Testis (tissue), 5 donors: Measurements from ENCODE around the gene MFSD6. TPM values are rescaled to one million over a fixed set of nuclear protein-coding genes. Genes with fewer than 3 reads are reported as not detected.
"Not testable (repeated sequence)": the region's sequence is repeated elsewhere in the genome, so short reads cannot be mapped to it uniquely, and the experiment has no call there.

Experiments used
- DNase-seq: peaks from one replicate; pipeline ENCODE4 v3.0.0-alpha.2; 2019
- H3K27ac ChIP-seq, 2 donors: fragments of 200-600 bp; sonication (generic); one replicate each; pipeline ENCODE4 v1.5.1; 2019
- H3K27me3 ChIP-seq: fragments of 200-600 bp; sonication (generic); one replicate; pipeline ENCODE4 v1.5.1; 2019
- H3K36me3 ChIP-seq: fragments of 200-600 bp; sonication (generic); one replicate; pipeline ENCODE4 v1.5.1; 2017; ENCODE audit warnings: low read depth; ENCODE audit errors: missing control alignments
- H3K4me1 ChIP-seq: fragments of 200-600 bp; sonication (generic); one replicate; pipeline ENCODE4 v1.5.1; 2019
- H3K4me3 ChIP-seq, 2 donors: fragments of 200-600 bp; sonication (generic); one replicate each; pipeline ENCODE4 v1.5.1; 2017 to 2019
- H3K9me3 ChIP-seq: fragments of 200-600 bp; sonication (generic); one replicate; pipeline ENCODE4 v1.5.1; 2017
- CTCF ChIP-seq, 3 experiments: fragments of 450-650 bp in 2 of 3; fragments of 200-600 bp in 1 of 3; sonication (generic) in 1 of 3; IDR thresholded peaks; one replicate each; pipeline ENCODE4 v1.5.1; 2016 to 2019; ENCODE audit warnings: antibody characterized with exemption in 3 of 3, mild to moderate bottlenecking in 2 of 3, moderate library complexity in 1 of 3
- POLR2A ChIP-seq: fragments of 450-650 bp; IDR thresholded peaks from one replicate; pipeline ENCODE4 v1.6.1; 2017; ENCODE audit warnings: antibody characterized with exemption, mild to moderate bottlenecking, moderate library complexity
- WGBS, 2 donors: methylation state at CpG; one replicate each; pipeline ENCODE4 v1.1.5; 2018; 5-methylcytosine and 5-hydroxymethylcytosine counted together
- intact Hi-C: fragments of 100-400 bp; cut with DNase I; formaldehyde crosslinking; loops from one replicate; pipeline ENCODE4 v1.15.1; 2023; ENCODE audit warnings: low total_unique reads
- long read RNA-seq, 2 donors: transcript quantifications; one replicate each; lab custom pipeline, GENCODE V29; 2026
- polyA plus RNA-seq: library from polyadenylated mRNA; stranded (reverse); fragments of 350-450 nt; fragmentation: Illumina TruSeq; extraction: RNeasy Lipid Tissue Mini Kit (QIAGEN cat#74804); gene quantifications from one replicate; pipeline ENCODE4 v1.2.3, GENCODE V29; 2014; ENCODE audit warnings: low read depth, low replicate concordance; ENCODE audit not compliant: insufficient read depth
- total RNA-seq, 2 donors: library from RNA; depleted of rRNA; stranded (reverse); fragments of >200 nt; gene quantifications; one replicate each; pipeline ENCODE4 v1.2.3, GENCODE V29; 2016

The MFSD6 gene
- 10 to 100 TPM; 29.9 to 47.3 TPM for total RNA-seq
- 15.0 TPM for polyA plus RNA-seq
- long read RNA-seq, donor 1, full-length matches to known transcripts: 2 of 2 reads
- long read RNA-seq, donor 1, partial matches to known transcripts: 0 of 2 reads
- long read RNA-seq, donor 1, other reads (novel, unspliced or antisense): 0 of 2 reads
- long read RNA-seq, donor 2, full-length matches to known transcripts: 3 of 8 reads
- long read RNA-seq, donor 2, partial matches to known transcripts: 5 of 8 reads
- long read RNA-seq, donor 2, other reads (novel, unspliced or antisense): 0 of 8 reads

GRCh38 chr2:190407662-190408537, at the start of gene MFSD6:
TSS of gene MFSD6 (plus strand) at chr2:190408355. CDS start at chr2:190436030, 27,675 bp downstream.
- WGBS, 2 donors: 3 to 7% methylated on average over 14 to 54 of the region's 98 CpGs
- peak; percentile 45 for DNase-seq
- H3K27me3 ChIP-seq: no peaks in the 10 kb centered on the region
- intact Hi-C loops: no loop called here
- H3K9me3 ChIP-seq: no peaks in the 10 kb centered on the region
- peak within 1 kb of the TSS; percentile 81 to 83 for H3K4me3 ChIP-seq
- TF ChIP-seq CTCF (IDR thresholded peaks at IDR 0.05) (no peak), POLR2A (no peak)
- peak within 1 kb of the TSS; percentile 71 to 76 for H3K27ac ChIP-seq
- H3K36me3 ChIP-seq: no peaks in the 10 kb centered on the region
- H3K4me1 ChIP-seq: peaks cover 3% of the 10 kb centered on the region

DNA sequence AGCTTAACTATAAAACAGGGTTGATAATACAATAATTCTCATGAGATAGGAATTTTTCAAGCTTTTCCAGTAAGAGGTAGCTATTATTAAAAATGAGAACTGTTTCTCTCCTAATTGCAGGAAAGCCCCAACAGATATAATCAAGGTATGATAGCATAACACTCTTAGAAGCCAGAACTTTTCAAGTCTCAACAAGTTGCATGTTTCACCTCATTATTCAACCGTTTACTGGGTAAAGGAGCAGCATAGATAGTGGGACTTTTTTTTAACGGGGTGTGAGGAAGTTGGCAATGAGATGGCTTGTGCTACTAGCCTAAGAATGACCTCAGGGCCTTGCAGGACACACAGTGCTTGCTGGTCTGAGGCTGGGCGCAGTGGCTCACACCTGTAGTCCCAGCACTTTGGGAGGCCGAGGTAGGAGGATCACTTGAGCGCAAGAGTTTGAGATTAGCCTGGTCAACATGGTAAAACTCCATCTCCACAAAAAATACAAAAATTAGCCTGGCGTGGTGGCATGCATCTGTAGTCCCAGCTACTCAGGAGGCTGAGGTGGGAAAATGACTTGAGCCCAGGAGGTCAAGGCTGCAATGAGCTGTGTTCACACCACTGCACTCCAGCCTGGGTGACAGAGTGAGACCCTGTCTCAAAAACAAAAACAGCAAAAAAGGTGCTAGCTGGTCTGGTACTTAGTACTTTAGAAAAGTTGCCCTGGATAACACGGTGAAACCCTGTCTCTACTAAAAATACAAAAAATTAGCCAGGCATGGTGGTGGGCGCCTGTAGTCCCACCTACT, 49.3 kb upstream of the MFSD6 start:
- H3K9me3 ChIP-seq, DNase-seq, H3K4me1 ChIP-seq, intact Hi-C loops, H3K36me3 ChIP-seq, H3K4me3 ChIP-seq, H3K27me3 ChIP-seq, H3K27ac ChIP-seq: not testable (repeated sequence)
- WGBS, 2 donors: 75 to 83% methylated on average over 8 of the region's 8 CpGs

- no peak for DNase-seq
- H3K27ac ChIP-seq: peak overlapping the region in 1 of 2 donors; percentile 26
- no peaks in the 10 kb centered on the region for H3K4me1 ChIP-seq
- no peak overlapping the region for H3K4me3 ChIP-seq
- TF ChIP-seq CTCF (IDR thresholded peaks at IDR 0.05) (no peak), POLR2A (no peak)
- H3K9me3 ChIP-seq: no peaks in the 10 kb centered on the region
- intact Hi-C loops: no loop called here
- no peaks in the 10 kb centered on the region for H3K36me3 ChIP-seq
- H3K27me3 ChIP-seq: no peaks in the 10 kb centered on the region
Measured at GRCh38 chr2:190360561-190360960, 47.6 kb upstream of the MFSD6 start.

- no peak for DNase-seq
- Histone ChIP-seq H3K4me1 (no peaks in the 10 kb centered on the region), H3K9me3 (no peaks in the 10 kb centered on the region), H3K27me3 (no peaks in the 10 kb centered on the region), H3K27ac (no peak overlapping the region), H3K36me3 (no peaks in the 10 kb centered on the region), H3K4me3 (no peak overlapping the region)
- TF ChIP-seq POLR2A: no peak
- no peak for TF ChIP-seq CTCF (IDR thresholded peaks at IDR 0.05)
- intact Hi-C loops: no loop called here
- WGBS, 2 donors: 93 to 95% methylated on average over 3 of the region's 3 CpGs
Measured at GRCh38 chr2:190360965-190361364, 47.2 kb upstream of the MFSD6 start.

DNA sequence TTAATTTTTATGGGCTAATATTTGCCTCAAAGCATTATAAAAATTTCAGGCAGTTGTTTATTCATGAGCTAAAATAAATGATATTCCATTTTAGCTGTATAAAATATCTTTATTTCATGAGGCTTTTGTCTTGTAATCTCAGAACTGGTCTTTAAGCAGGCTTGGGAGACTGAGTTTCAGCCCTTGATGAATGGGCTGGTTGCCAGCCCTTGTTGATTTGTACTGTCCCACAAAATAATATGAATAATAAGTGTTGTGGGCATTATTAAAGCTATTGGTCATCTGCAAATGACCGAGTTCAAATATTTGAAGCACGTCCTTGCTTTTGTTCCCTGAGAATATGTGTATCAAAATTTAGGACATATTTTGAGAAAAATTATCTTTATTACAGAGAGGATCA, 46.6 kb upstream of the MFSD6 start:
- H3K27ac ChIP-seq: no peak overlapping the region
- TF ChIP-seq POLR2A (no peak), CTCF (IDR thresholded peaks at IDR 0.05) (no peak)
- intact Hi-C loops: no loop called here
- H3K4me1 ChIP-seq: no peaks in the 10 kb centered on the region
- WGBS, 2 donors: 68 to 97% methylated on average over 2 of the region's 2 CpGs
- H3K36me3 ChIP-seq: no peaks in the 10 kb centered on the region
- no peak for DNase-seq
- no peak overlapping the region for H3K4me3 ChIP-seq
- H3K9me3 ChIP-seq: no peaks in the 10 kb centered on the region
- no peaks in the 10 kb centered on the region for H3K27me3 ChIP-seq
